SK-N-SH treated with all-trans-retinoic acid at 6 μM for 48 hours (cell line): ENCODE measurements around the gene CAVIN1.

ENCODE experiments used
- OSR1 ChIP-seq: fragments of 250-450 bp; sonication (Bioruptor Pico); IDR thresholded peaks from 2 replicates; pipeline ENCODE4 v1.8.0; 2022; ENCODE audit warnings: moderate library complexity, mild to moderate bottlenecking, inconsistent platforms
- PATZ1 ChIP-seq: fragments of 250-450 bp; sonication (Bioruptor Pico); IDR thresholded peaks from 2 replicates; pipeline ENCODE4 v1.8.0; 2020; ENCODE audit warnings: mild to moderate bottlenecking, moderate library complexity, borderline replicate concordance
- TCF4 ChIP-seq: fragments of 250-450 bp; sonication (Bioruptor Pico); IDR thresholded peaks from 2 replicates; pipeline ENCODE4 v1.8.0; 2021; ENCODE audit warnings: mild to moderate bottlenecking, moderate library complexity, borderline replicate concordance
- TSHZ2 ChIP-seq: fragments of 250-450 bp; sonication (Bioruptor Pico); IDR thresholded peaks from 2 replicates; pipeline ENCODE4 v1.5.0; 2020; ENCODE audit warnings: mild to moderate bottlenecking, moderate library complexity
- ZC3H10 ChIP-seq: fragments of 250-450 bp; sonication (Bioruptor Pico); IDR thresholded peaks from 2 replicates; pipeline ENCODE4 v1.5.1; 2021; ENCODE audit warnings: mild to moderate bottlenecking, moderate library complexity

- TF ChIP-seq TCF4 (CRISPR knock-in tag) (no peak), PATZ1 (no peak), TSHZ2 (CRISPR knock-in tag) (no peak), OSR1 (CRISPR knock-in tag) (no peak), ZC3H10 (CRISPR knock-in tag) (no peak)
Observed at GRCh38 chr17:42389899-42390298, 33.2 kb downstream of the CAVIN1 start.
